IPS-11a (cell line): ENCODE measurements around the gene EMC9.
"Not testable (repeated sequence)": the region's sequence is repeated elsewhere in the genome, so short reads cannot be mapped to it uniquely, and the experiment has no call there.

Source experiments
- H3K4me3 ChIP-seq: one replicate; pipeline ENCODE4 v1.5.1; 2013; ENCODE audit warnings: low read depth, low read length, control low read depth

The EMC9 gene

GRCh38 chr14:24110523-24110922, 30.9 kb downstream of the EMC9 start:
- H3K4me3 ChIP-seq = no peak overlapping the region

- H3K4me3 ChIP-seq = no peak overlapping the region
Measured at GRCh38 chr14:24110060-24110459, 31.3 kb downstream of the EMC9 start.

DNA sequence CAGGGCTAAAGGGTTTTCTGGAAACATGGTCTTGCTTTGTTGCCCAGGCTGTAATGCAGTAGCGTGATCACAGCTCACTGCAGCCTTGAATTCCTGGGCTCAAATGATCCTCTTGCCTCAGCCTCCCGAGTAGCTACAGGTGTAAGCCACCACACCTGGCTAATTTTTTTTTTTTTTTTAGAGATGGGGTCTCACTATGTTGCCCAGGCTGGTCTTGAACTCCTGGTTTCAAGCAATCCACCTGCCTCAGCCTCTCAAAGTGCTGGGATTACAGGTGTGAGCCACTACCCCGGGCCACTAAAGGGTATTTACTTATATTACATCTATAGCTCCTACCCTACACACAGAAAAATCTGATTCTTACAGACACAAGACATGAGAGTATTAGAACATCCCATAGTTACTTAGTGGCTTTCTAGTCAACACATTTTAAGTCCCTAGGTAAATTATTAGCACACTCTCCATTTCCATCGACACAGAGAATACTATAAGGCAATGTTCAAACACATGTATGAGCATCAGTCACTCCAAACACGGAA, 33.0 kb downstream of the EMC9 start:
- no peak overlapping the region for H3K4me3 ChIP-seq

GRCh38 chr14:24106672-24107271, 34.6 kb downstream of the EMC9 start:
- H3K4me3 ChIP-seq = no peak overlapping the region

DNA sequence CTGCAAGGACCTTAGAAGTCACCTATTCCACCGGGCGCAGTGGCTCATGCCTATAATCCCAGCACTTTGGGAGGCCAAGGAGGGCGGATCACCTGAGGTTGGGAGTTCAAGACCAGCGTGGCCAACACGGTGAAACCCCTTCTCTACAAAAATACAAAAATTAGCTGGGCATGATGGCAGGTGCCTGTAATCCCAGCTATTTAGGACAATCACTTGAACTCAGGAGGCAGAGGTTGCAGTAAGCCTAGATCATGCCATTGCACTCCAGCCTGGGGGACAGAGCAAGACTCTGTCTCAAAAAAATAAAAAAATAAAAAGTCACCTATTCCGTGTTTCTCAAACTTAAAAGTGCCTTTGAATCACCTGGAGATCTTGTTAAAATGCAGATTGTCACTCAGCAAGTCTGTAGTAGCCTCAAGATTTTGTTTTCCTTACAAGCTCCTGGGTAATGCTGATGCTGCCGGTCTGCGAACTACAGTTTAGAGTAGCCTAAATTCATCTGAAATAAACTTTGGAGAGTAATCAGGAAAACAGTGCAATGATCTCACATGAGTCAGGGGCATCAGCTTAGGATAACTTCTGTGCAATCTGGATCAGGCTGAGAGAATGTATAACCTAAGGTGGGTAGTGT, 35.7 kb downstream of the EMC9 start:
- not testable (repeated sequence) for H3K4me3 ChIP-seq

- H3K4me3 ChIP-seq = no peak overlapping the region
Measured at GRCh38 chr14:24103451-24103850, 37.9 kb downstream of the EMC9 start.

GRCh38 chr14:24102357-24103048, 38.9 kb downstream of the EMC9 start:
- H3K4me3 ChIP-seq = no peak overlapping the region

GRCh38 chr14:24100982-24101494, 40.4 kb downstream of the EMC9 start:
- no peak overlapping the region for H3K4me3 ChIP-seq

DNA sequence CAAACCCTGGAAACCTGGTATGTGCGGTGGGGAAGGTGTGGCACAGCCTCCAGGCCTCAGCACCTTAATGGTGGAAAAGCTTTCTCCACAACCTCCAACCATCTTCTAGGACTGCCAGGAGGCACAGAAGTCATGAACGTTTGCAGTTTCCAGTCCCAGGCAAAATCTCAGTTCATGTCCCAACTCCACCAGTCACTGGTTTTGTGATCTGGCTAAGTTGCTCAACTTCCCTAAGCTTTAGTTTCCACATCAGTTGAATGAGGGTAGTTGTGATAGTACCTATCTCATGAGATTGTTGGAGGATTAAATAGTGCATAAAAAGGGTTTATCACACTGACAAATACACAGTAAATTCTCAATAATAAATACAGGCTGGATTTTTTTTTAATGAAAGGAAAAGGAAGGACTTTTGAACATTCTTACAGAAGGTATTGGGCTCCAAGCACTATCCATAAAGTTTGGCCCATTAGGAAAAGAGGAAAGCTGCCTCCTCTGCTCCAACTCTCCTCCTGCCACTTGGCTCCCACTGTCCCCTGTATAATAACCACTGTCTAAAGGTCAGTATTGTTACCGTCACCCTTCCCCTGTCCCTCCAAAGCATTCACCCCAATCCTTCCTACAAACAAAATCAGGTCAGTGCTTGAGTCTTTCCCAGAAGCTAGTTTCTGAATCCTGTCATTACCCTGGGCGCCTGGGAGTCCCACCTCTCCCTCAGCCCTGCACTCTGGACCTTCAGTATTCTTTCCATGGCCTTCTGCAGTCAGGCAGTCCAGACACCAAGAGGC, 41.0 kb downstream of the EMC9 start:
- H3K4me3 ChIP-seq = no peak overlapping the region

DNA sequence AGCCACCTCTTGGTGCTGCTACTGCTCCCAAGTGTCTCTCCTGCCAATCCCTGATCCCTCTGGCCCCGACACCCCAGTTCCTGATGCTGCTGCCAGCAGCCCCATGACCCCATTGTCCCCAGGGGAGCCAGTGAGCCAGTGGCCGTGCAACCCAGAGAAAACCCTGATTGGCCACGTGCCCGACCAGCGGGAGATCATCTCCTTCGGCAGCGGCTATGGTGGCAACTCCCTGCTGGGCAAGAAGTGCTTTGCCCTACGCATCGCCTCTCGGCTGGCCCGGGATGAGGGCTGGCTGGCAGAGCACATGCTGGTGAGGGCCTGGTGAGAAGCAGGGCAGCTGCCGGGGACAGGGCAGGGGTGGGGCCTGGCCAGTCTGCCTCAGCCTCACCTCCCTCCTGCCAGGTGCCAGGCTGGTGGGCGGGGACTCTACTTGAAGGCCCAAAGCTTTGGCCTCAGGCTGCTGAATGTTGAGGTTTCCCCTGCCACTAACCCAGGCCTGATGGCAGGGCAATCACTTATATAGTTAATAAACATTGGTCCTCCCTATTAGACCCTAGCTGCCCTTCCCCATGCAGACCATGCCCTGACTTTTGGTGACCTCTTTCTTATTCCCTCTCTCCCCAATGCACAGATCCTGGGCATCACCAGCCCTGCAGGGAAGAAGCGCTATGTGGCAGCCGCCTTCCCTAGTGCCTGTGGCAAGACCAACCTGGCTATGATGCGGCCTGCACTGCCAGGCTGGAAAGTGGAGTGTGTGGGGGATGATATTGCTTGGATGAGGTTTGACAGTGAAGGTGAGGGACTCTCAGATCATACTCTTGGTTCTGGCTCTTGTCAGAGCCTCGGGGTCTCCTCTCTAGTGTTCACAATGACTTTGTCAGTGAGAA, 42.2 kb downstream of the EMC9 start:
- no peak overlapping the region for H3K4me3 ChIP-seq

GRCh38 chr14:24098229-24098926, 43.0 kb downstream of the EMC9 start:
- no peak overlapping the region for H3K4me3 ChIP-seq

GRCh38 chr14:24096545-24097181, 44.7 kb downstream of the EMC9 start:
- H3K4me3 ChIP-seq = no peak overlapping the region

DNA sequence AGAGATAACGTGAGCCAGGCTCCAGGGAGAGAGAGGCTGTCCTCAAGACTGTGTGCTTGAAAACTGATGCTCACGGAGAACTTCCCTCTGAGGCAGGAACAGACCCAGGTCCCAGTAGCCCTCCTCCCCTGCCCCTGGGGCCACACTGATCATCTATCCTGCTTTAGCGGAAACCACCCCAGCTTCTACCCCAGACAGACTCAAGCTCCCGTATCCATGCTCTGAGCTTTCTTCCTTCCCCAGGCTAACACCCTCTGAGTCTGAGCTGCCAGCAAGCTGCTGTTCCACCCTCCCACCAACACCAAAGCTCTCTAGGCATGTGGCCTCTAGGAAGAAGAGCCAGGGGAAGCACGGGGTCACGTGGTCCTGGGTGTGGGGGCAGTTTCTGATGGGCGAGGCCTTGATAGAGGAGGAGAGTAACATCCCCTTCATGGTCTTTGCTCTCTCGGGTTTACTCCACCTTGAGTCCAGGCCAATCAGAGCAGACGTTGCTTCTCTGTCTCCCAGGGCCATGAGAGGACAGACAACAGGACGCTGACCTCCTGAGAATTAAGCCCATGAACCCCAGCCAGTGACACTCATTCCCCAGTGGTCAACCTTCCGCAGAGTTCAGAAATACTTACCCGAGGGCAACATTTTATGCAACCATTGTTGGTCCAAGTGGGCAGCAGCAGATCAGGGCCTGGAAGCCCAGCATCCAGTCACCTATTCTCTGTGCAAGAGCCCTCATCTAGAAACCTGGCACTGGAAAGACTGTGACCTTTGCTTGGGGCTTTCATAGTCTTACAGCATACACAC, 45.9 kb downstream of the EMC9 start:
- H3K4me3 ChIP-seq = peak overlapping the region; percentile 92

DNA sequence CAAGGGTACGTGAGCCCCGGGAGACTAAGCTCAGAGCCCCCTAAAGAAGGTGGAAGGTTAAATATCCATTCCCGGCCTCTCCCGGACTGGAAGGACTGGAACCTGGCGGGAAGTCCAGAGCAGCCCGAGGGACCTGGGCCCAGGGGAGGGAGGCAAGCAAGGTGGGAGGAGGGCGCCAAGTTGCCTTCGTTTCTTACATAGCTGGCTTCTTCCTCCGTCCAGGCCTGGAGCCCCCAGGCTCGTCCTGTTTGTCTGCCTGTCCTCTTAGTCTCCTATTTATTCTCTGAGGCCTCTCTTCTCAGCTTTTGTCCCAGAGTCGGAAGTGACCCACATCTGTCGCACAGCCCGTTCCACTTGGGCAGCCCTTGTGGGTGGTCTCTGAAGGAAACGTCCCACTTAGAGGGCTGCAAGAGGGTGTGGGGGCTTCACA, 46.5 kb downstream of the EMC9 start:
- H3K4me3 ChIP-seq = peak overlapping the region; percentile 92

DNA sequence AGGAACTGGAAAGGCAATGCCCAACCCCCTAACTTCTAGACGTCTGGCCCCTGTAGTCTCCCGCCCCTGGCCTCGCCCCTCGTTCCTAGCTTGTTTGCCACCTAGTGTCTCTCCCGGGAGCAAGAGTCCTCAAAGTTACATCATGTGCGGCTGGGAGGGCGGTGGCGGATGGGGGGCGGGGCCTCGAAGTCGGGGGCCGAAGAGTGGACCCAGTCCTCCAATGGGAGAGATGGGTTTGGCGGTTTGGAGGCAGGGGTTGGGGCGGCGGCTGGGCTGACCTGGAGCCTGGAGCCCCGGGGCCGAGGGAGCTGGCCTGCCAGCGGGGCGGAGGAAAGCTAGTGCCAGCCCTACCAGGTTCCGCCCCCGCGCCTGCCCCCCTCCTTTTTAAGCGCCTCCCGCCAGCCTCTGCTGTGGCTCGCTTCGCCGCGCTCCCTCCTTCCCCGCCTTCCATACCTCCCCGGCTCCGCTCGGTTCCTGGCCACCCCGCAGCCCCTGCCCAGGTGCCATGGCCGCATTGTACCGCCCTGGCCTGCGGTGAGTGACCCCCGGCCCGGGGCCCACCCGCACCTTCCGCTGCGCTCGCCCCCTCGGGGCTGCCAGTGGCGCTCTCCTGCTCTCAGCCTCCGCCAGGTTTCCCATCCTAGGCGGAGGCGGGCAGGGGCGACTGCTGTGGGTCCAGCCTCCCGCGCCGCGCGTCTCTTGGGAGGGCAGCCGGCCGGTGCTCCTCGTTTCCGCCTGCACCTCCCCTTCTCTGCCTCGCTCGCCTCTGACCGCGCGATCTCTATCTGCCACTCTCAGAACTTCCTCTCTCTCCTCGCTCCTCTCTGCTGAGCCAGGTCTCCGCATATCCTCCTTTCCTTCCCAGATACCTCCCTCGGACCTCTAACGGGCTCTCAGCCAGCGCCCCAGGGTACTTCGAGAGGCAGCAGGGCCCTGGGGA, 47.2 kb downstream of the EMC9 start, which contains the start of gene PCK2:
Gene PCK2 (plus strand): TSS at position 411 of the 940 bp plus-strand sequence. CDS start 95 bp downstream, at position 506.
- H3K4me3 ChIP-seq = peak within 1 kb of the TSS; percentile 92

GRCh38 chr14:24093207-24093900, 48.0 kb downstream of the EMC9 start:
- peak overlapping the region; percentile 4 for H3K4me3 ChIP-seq
